Measurements from ENCODE around the gene KIR2DL1. TPM values are rescaled to one million over a fixed set of nuclear protein-coding genes. Genes with fewer than 3 reads are reported as not detected.
"Not testable (repeated sequence)": the region's sequence is repeated elsewhere in the genome, so short reads cannot be mapped to it uniquely, and the experiment has no call there.

KIR2DL1 gene
- total RNA-seq, 2 donors from 2014 or later: not detected

- no peak for TF ChIP-seq CTCF (conservative IDR thresholded peaks at IDR 0.05)
- Mint-ChIP-seq H3K9me3 (peaks cover 96% of the 10 kb centered on the region), H3K4me3 (no peak overlapping the region), H3K36me3 (ENCODE audit: low read depth) (peaks cover 6% of the 10 kb centered on the region), H3K4me1 (no peaks in the 10 kb centered on the region), H3K27ac (no peak overlapping the region), H3K27me3 (ENCODE audit: insufficient read depth) (no peaks in the 10 kb centered on the region)
- 45 to 58% methylated on average over 7 to 8 of the region's 8 CpGs for WGBS, 2 experiments (ENCODE audit: insufficient coverage in 1 of 2, insufficient read length in 1 of 2)
- Histone ChIP-seq H3K9ac (ENCODE audit: extremely low read depth, low read length, poor library complexity, severe bottlenecking) (no peak overlapping the region), H3K4me1 (ENCODE audit: control insufficient read depth, insufficient read depth, low read length) (no peaks in the 10 kb centered on the region), H3K36me3 (ENCODE audit: control insufficient read depth, insufficient read depth, low read length) (no peaks in the 10 kb centered on the region), H3K27me3 (ENCODE audit: control insufficient read depth, insufficient read depth, low read length, poor library complexity, severe bottlenecking) (no peaks in the 10 kb centered on the region), H3K27ac (ENCODE audit: low read depth, low read length) (no peak overlapping the region), H3K9me3 (ENCODE audit: control insufficient read depth, low read length) (peaks cover 55% of the 10 kb centered on the region), H3K4me3 (ENCODE audit: low read length) (no peak overlapping the region)
- DNase-seq: no peak
Observed at GRCh38 chr19:54731191-54731590, 38.4 kb upstream of the KIR2DL1 start.

- peaks cover 32% of the 10 kb centered on the region for H3K9me3 ChIP-seq (ENCODE audit: control insufficient read depth, low read length)
- H3K9ac ChIP-seq (ENCODE audit: extremely low read depth, low read length, poor library complexity, severe bottlenecking); H3K4me3 Mint-ChIP-seq; H3K27ac Mint-ChIP-seq; H3K27me3 ChIP-seq (ENCODE audit: control insufficient read depth, insufficient read depth, low read length, poor library complexity, severe bottlenecking); H3K36me3 Mint-ChIP-seq (ENCODE audit: low read depth); H3K36me3 ChIP-seq (ENCODE audit: control insufficient read depth, insufficient read depth, low read length); H3K4me3 ChIP-seq (ENCODE audit: low read length); H3K4me1 Mint-ChIP-seq; H3K27ac ChIP-seq (ENCODE audit: low read depth, low read length); H3K27me3 Mint-ChIP-seq (ENCODE audit: insufficient read depth); DNase-seq; H3K4me1 ChIP-seq (ENCODE audit: control insufficient read depth, insufficient read depth, low read length): not testable (repeated sequence)
- peaks cover 95% of the 10 kb centered on the region for H3K9me3 Mint-ChIP-seq
- 80 to 82% methylated on average over 10 to 14 of the region's 16 CpGs for WGBS, 2 experiments (ENCODE audit: insufficient coverage in 1 of 2, insufficient read length in 1 of 2)
Observed at GRCh38 chr19:54738306-54738705, 31.3 kb upstream of the KIR2DL1 start, which contains the start of gene KIR2DL3. Gene KIR2DL3, plus strand, starts transcription at chr19:54738513. Its CDS starts 33 bp downstream, at chr19:54738546.

- H3K36me3 ChIP-seq (ENCODE audit: control insufficient read depth, insufficient read depth, low read length): no peaks in the 10 kb centered on the region
- H3K27me3 Mint-ChIP-seq (ENCODE audit: insufficient read depth): no peaks in the 10 kb centered on the region
- peaks cover 95% of the 10 kb centered on the region for H3K9me3 Mint-ChIP-seq
Observed at GRCh38 chr19:54738715-54739114, 30.9 kb upstream of the KIR2DL1 start.

More at GRCh38 chr19:54738715-54739114, 30.9 kb upstream of the KIR2DL1 start:
- Histone ChIP-seq H3K27me3 (ENCODE audit: control insufficient read depth, insufficient read depth, low read length, poor library complexity, severe bottlenecking) (no peaks in the 10 kb centered on the region), H3K4me3 (ENCODE audit: low read length) (no peak overlapping the region), H3K27ac (ENCODE audit: low read depth, low read length) (no peak overlapping the region), H3K9ac (ENCODE audit: extremely low read depth, low read length, poor library complexity, severe bottlenecking) (no peak overlapping the region), H3K9me3 (ENCODE audit: control insufficient read depth, low read length) (peaks cover 29% of the 10 kb centered on the region), H3K4me1 (ENCODE audit: control insufficient read depth, insufficient read depth, low read length) (no peaks in the 10 kb centered on the region)
- Mint-ChIP-seq H3K4me1 (no peaks in the 10 kb centered on the region), H3K27ac (no peak overlapping the region), H3K36me3 (ENCODE audit: low read depth) (peaks cover 5% of the 10 kb centered on the region), H3K4me3 (no peak overlapping the region)
- no peak for DNase-seq
- WGBS, 2 experiments (ENCODE audit: insufficient coverage in 1 of 2, insufficient read length in 1 of 2): 88% methylated on average over 1 of the region's 1 CpG; no CpG with 5 or more reads in 1 of the 2 experiments
- TF ChIP-seq CTCF (conservative IDR thresholded peaks at IDR 0.05): no peak

Measured in endodermal cell (in vitro differentiated cells).